Measurements from ENCODE around the gene ERAP2.
"Not testable (repeated sequence)": the region's sequence is repeated elsewhere in the genome, so short reads cannot be mapped to it uniquely, and the experiment has no call there.

The ERAP2 gene

GRCh38 chr5:96930589-96930988 lies 54.3 kb downstream of the ERAP2 start:
- Histone ChIP-seq H3K9me3 (ENCODE audit: control insufficient read depth, low read length) (no peaks in the 10 kb centered on the region), H3K36me3 (ENCODE audit: control insufficient read depth, insufficient read depth, low read length) (no peaks in the 10 kb centered on the region), H3K27ac (ENCODE audit: insufficient read depth, low read depth, low read length, poor library complexity, severe bottlenecking) (no peak overlapping the region), H3K27me3 (ENCODE audit: control insufficient read depth, insufficient read depth, low read length, poor library complexity, severe bottlenecking) (no peaks in the 10 kb centered on the region), H3K4me3 (ENCODE audit: insufficient read depth, low read depth, low read length) (no peak overlapping the region), H3K4me1 (ENCODE audit: control insufficient read depth, insufficient read depth, low read length) (peaks cover 6% of the 10 kb centered on the region)
- 90 to 92% methylated on average over 3 of the region's 3 CpGs for WGBS, 2 experiments

- H3K36me3 ChIP-seq (ENCODE audit: control insufficient read depth, insufficient read depth, low read length); H3K4me3 ChIP-seq (ENCODE audit: insufficient read depth, low read depth, low read length); H3K4me1 ChIP-seq (ENCODE audit: control insufficient read depth, insufficient read depth, low read length); H3K9me3 ChIP-seq (ENCODE audit: control insufficient read depth, low read length); H3K27me3 ChIP-seq (ENCODE audit: control insufficient read depth, insufficient read depth, low read length, poor library complexity, severe bottlenecking); H3K27ac ChIP-seq (ENCODE audit: insufficient read depth, low read depth, low read length, poor library complexity, severe bottlenecking): not testable (repeated sequence)
- 88 to 93% methylated on average over 2 of the region's 2 CpGs for WGBS, 2 experiments
Measured at GRCh38 chr5:96931037-96931436, 54.7 kb downstream of the ERAP2 start.

DNA sequence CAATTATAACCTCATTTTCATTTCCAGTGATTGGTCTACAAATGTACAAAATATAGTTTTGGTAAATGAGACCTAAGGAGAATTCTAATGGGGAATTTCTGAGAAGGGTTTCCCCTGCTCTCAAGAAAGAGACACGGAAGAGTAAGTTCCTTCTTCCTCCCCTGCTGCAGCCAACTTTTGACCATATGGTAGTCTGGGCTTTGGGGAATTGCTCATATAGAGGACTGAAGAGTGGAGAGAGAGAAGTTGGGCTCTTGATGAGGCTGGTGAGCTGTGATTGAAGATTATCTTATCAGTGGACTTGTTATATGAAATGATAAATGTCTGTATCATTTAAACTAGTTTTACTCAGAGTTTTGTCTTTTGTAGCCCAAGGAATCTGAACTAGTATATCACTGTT lies 55.3 kb downstream of the ERAP2 start:
- no peak overlapping the region for H3K27ac ChIP-seq (ENCODE audit: insufficient read depth, low read depth, low read length, poor library complexity, severe bottlenecking)
- peaks cover 6% of the 10 kb centered on the region for H3K27me3 ChIP-seq (ENCODE audit: control insufficient read depth, insufficient read depth, low read length, poor library complexity, severe bottlenecking)
- 75 to 97% methylated on average over 1 of the region's 1 CpG for WGBS, 2 experiments
- no peaks in the 10 kb centered on the region for H3K9me3 ChIP-seq (ENCODE audit: control insufficient read depth, low read length)
- H3K36me3 ChIP-seq (ENCODE audit: control insufficient read depth, insufficient read depth, low read length) = no peaks in the 10 kb centered on the region
- no peak overlapping the region for H3K4me3 ChIP-seq (ENCODE audit: insufficient read depth, low read depth, low read length)
- peaks cover 6% of the 10 kb centered on the region for H3K4me1 ChIP-seq (ENCODE audit: control insufficient read depth, insufficient read depth, low read length)

DNA sequence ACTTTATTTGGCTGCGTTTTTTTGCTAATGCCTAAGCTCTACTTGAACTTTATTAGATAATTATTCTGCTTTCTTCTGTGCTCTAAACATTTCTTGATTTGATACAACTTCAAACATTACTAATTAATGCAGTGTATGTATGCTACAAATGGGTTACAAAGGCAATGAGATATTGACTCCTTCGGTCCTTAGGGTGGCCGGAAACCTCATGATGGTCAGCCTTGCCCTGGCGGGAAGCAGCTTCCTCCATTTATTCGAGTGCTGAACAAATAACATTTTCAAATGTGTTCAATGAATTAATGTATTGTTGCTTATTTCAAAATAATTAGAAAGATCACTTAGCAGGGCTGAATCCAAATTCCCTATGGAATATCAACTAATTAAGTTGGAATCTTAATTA lies 55.7 kb downstream of the ERAP2 start:
- WGBS, 2 experiments = 89 to 97% methylated on average over 5 of the region's 5 CpGs
- H3K27ac ChIP-seq (ENCODE audit: insufficient read depth, low read depth, low read length, poor library complexity, severe bottlenecking) = no peak overlapping the region
- H3K36me3 ChIP-seq (ENCODE audit: control insufficient read depth, insufficient read depth, low read length) = no peaks in the 10 kb centered on the region
- no peak overlapping the region for H3K4me3 ChIP-seq (ENCODE audit: insufficient read depth, low read depth, low read length)
- H3K9me3 ChIP-seq (ENCODE audit: control insufficient read depth, low read length) = no peaks in the 10 kb centered on the region
- H3K27me3 ChIP-seq (ENCODE audit: control insufficient read depth, insufficient read depth, low read length, poor library complexity, severe bottlenecking) = peaks cover 10% of the 10 kb centered on the region
- peaks cover 8% of the 10 kb centered on the region for H3K4me1 ChIP-seq (ENCODE audit: control insufficient read depth, insufficient read depth, low read length)

GRCh38 chr5:96933764-96934707 lies 57.7 kb downstream of the ERAP2 start:
- Histone ChIP-seq H3K9me3 (ENCODE audit: control insufficient read depth, low read length) (no peaks in the 10 kb centered on the region), H3K27me3 (ENCODE audit: control insufficient read depth, insufficient read depth, low read length, poor library complexity, severe bottlenecking) (peaks cover 24% of the 10 kb centered on the region), H3K4me1 (ENCODE audit: control insufficient read depth, insufficient read depth, low read length) (peaks cover 14% of the 10 kb centered on the region), H3K36me3 (ENCODE audit: control insufficient read depth, insufficient read depth, low read length) (no peaks in the 10 kb centered on the region), H3K4me3 (ENCODE audit: insufficient read depth, low read depth, low read length) (peak overlapping the region; percentile 53), H3K27ac (ENCODE audit: insufficient read depth, low read depth, low read length, poor library complexity, severe bottlenecking) (peak overlapping the region; percentile 90)
- WGBS, 2 experiments = 33 to 35% methylated on average over 13 of the region's 13 CpGs

- Histone ChIP-seq H3K9me3 (ENCODE audit: control insufficient read depth, low read length) (no peaks in the 10 kb centered on the region), H3K4me3 (ENCODE audit: insufficient read depth, low read depth, low read length) (peak overlapping the region; percentile 53), H3K36me3 (ENCODE audit: control insufficient read depth, insufficient read depth, low read length) (no peaks in the 10 kb centered on the region), H3K27ac (ENCODE audit: insufficient read depth, low read depth, low read length, poor library complexity, severe bottlenecking) (peak overlapping the region; percentile 90), H3K27me3 (ENCODE audit: control insufficient read depth, insufficient read depth, low read length, poor library complexity, severe bottlenecking) (peaks cover 24% of the 10 kb centered on the region), H3K4me1 (ENCODE audit: control insufficient read depth, insufficient read depth, low read length) (peaks cover 14% of the 10 kb centered on the region)
- WGBS, 2 experiments = 0% methylated on average over 80 of the region's 80 CpGs
Measured at GRCh38 chr5:96934708-96935558, 58.6 kb downstream of the ERAP2 start.

- no peaks in the 10 kb centered on the region for H3K36me3 ChIP-seq (ENCODE audit: control insufficient read depth, insufficient read depth, low read length)
- 0% methylated on average over 79 of the region's 79 CpGs for WGBS, 2 experiments
- H3K27me3 ChIP-seq (ENCODE audit: control insufficient read depth, insufficient read depth, low read length, poor library complexity, severe bottlenecking) = peaks cover 24% of the 10 kb centered on the region
- H3K27ac ChIP-seq (ENCODE audit: insufficient read depth, low read depth, low read length, poor library complexity, severe bottlenecking) = peak within 1 kb of the TSS; percentile 90
- peak within 1 kb of the TSS; percentile 53 for H3K4me3 ChIP-seq (ENCODE audit: insufficient read depth, low read depth, low read length)
- H3K4me1 ChIP-seq (ENCODE audit: control insufficient read depth, insufficient read depth, low read length) = peaks cover 14% of the 10 kb centered on the region
- no peaks in the 10 kb centered on the region for H3K9me3 ChIP-seq (ENCODE audit: control insufficient read depth, low read length)
Measured at GRCh38 chr5:96935559-96936430, 59.5 kb downstream of the ERAP2 start, which contains the start of gene LNPEP. Gene LNPEP, plus strand, starts transcription at chr5:96936080. Its CDS starts 76 bp downstream, at chr5:96936156.

DNA sequence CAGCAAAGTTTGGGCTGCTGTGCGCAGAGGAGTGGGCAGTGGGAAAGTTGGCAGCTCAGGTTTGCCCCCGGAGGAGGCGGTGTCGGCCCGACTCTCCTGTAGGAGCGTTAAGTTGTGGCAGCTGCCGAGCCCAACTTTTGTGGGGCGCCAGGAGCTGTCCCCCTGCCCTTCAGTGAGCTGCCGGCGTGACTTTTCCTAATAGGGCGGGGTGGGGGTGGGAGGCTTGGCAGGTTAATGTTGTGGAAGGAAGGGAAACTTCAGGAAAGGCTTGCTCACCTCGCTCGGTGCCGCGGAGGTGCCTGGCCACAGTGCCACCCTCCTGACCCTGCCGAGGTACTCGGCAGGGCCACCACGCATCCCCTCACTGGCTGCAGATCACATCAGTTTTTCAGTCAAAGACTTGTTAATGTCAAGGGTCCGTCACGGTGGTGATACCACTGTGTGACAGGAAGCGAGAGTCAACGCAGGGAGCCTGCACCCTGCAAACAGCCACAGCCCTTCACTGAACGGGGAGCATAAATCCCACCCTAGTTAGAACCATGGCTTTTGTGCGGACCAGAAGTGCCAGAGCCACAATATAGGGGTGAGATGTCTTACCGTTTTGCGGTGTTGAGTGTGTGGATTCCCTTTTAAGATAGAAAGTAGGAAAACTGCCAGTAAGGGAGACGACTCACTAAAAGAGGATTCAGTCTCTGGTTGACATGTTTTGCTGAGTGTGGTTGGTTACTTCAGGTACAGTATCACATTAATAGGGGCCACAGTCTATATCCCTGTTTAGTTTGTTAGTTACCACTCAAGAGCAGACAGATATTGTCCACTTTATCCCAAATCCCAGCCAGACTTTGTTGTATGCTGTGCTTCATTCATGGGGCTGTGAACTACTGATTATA lies 60.4 kb downstream of the ERAP2 start:
- peaks cover 14% of the 10 kb centered on the region for H3K4me1 ChIP-seq (ENCODE audit: control insufficient read depth, insufficient read depth, low read length)
- H3K4me3 ChIP-seq (ENCODE audit: insufficient read depth, low read depth, low read length) = peak overlapping the region; percentile 53
- no peaks in the 10 kb centered on the region for H3K9me3 ChIP-seq (ENCODE audit: control insufficient read depth, low read length)
- WGBS, 2 experiments = 2 to 3% methylated on average over 27 of the region's 27 CpGs
- H3K36me3 ChIP-seq (ENCODE audit: control insufficient read depth, insufficient read depth, low read length) = no peaks in the 10 kb centered on the region
- H3K27me3 ChIP-seq (ENCODE audit: control insufficient read depth, insufficient read depth, low read length, poor library complexity, severe bottlenecking) = peaks cover 24% of the 10 kb centered on the region
- H3K27ac ChIP-seq (ENCODE audit: insufficient read depth, low read depth, low read length, poor library complexity, severe bottlenecking) = no peak overlapping the region

- no peaks in the 10 kb centered on the region for H3K36me3 ChIP-seq (ENCODE audit: control insufficient read depth, insufficient read depth, low read length)
- H3K4me3 ChIP-seq (ENCODE audit: insufficient read depth, low read depth, low read length) = no peak overlapping the region
- H3K9me3 ChIP-seq (ENCODE audit: control insufficient read depth, low read length) = no peaks in the 10 kb centered on the region
- peaks cover 24% of the 10 kb centered on the region for H3K27me3 ChIP-seq (ENCODE audit: control insufficient read depth, insufficient read depth, low read length, poor library complexity, severe bottlenecking)
- H3K27ac ChIP-seq (ENCODE audit: insufficient read depth, low read depth, low read length, poor library complexity, severe bottlenecking) = no peak overlapping the region
- H3K4me1 ChIP-seq (ENCODE audit: control insufficient read depth, insufficient read depth, low read length) = peaks cover 9% of the 10 kb centered on the region
- 90 to 95% methylated on average over 3 of the region's 3 CpGs for WGBS, 2 experiments
Measured at GRCh38 chr5:96940586-96940985, 64.3 kb downstream of the ERAP2 start.
